Retina (tissue), 1 donor: Measurements from ENCODE around the gene PLGLB1.
"Not testable (repeated sequence)": the region's sequence is repeated elsewhere in the genome, so short reads cannot be mapped to it uniquely, and the experiment has no call there.

ENCODE experiments used
- DNase-seq: peaks from one replicate; pipeline ENCODE4 v3.0.0-alpha.2; 2016

The PLGLB1 gene

DNA sequence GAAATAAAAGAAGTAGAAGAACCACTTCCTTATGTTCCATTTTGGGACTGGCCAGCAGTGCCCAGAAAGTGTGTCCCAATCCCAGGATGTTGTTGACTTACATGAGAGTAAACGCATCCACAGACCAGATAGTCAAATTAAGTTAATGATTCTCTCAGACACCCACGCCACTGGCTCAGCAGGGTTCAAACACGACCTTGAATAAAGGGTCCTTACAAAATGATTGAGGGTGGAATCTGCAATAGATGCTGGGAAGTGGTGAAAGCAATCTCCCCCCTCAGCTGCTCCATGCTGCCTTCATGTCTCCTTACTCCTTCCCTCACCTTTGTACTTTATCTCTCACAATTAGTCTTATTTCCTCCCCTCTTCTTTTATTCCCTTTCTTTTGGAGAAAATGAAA is at the start of gene PLGLB1:
Gene PLGLB1 (minus strand): TSS at position 101 of the 400 bp plus-strand sequence. CDS start 61 bp downstream, at position 40.
- not testable (repeated sequence) for DNase-seq

DNA sequence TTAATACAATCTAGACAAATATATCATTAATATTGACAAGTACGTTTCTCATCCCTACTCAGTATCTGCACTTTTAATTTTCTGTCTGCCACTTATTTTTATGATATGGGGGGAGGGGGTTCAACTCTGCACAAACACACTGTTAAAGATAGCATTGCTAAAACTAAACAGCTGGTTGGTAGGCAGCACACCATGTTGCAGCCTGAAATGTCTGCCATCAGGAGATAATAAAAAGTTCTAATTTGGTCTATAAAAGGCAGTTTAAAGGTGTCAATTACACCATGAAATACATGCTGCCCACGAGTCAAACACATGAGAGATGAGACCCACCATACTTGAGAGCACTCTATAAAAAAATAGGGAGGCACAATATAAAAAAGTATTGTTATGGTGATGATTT is 42.7 kb upstream of the PLGLB1 start:
- DNase-seq: not testable (repeated sequence)

DNA sequence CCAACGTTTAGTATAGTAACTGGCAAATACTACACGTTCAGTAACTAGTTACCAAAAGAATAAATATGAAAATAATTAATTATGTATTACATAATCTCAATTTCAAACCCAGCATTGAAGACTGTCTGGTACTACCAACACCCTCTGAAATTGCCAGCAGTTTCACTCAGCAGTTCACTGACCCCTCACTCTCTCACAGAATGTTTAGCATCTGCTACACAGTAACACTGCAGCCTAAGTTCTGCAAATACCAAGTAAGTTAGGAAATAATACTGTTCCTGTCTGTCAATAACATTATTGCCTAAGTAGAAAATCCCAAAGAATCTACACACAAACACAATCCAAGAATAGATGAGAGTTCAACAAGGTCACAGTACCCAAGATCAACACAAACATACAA is 41.8 kb upstream of the PLGLB1 start:
- DNase-seq: not testable (repeated sequence)

DNA sequence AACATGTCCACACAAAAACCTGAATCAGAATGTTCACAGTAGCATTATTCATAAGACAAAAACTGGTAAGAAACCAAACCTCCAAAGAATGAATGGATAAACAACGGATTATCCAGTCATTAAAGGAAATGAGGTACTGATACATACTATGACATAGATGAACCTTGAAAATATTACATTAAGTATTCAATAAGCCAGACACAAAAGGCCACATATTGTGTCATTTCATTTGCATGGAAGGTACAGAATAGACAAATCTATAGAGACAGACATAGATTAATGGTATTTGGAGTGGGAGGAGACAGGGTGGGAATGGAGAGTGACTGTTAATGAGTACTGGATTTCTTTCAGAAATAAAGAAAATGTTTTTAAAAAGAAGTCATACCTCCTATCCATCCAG is 39.9 kb upstream of the PLGLB1 start:
- DNase-seq: not testable (repeated sequence)

DNA sequence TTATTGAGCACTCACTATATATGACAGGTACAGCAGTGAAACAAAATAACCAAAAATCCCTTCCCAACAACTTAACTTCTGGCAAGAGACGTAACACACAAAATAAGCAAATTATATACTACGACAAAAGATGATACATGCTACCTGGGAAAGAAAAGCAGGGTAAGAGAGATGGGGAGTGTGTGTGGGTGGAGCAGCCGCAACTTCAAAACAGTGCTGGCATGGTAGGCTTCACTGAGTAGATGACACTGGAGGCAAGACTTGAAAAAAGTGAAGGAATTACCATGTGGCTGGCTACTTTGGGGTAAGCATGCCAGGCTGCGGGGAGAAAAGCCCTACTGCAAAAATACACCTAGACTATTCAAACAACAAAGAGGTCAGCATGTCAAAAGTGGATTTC is 36.0 kb upstream of the PLGLB1 start:
- DNase-seq: not testable (repeated sequence)

DNA sequence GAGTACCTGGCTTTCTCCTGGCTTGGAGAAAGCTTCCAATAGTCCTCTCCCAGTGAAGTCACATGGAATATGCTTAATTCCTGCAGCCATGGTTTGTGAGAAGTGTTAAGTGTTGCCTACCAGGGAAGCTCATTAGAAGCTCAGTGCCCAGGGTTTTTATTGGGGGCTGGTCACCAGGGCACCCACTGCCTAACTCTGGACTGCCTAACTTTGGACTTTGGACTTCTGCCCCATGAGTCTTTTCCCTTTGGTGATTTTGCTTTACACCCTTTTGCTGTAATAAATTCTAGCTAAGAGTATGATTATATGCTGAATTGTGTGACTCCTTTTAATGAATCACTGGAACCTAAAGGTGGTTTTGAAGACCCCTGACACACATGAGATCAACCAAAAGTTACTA is 35.2 kb upstream of the PLGLB1 start:
- DNase-seq: not testable (repeated sequence)

DNA sequence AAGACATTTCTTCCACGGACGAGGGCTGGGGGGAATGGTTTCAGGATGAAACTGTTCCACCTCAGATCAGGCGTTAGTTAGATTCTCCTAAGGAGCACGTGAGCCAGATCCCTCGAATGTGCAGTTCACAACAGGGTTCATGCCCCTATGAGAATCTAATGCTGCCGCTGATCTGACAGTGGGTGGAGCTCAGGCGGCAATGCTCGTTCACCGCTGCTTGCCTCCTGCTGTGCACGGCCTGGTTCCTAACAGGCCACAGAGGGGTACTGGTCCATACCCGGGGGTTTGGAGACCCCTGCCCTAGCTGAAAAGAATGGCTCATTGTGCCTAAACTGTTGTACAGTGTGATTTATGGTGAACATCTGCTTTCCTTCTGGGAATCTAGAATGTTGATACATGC is 34.8 kb upstream of the PLGLB1 start:
- DNase-seq: not testable (repeated sequence)

DNA sequence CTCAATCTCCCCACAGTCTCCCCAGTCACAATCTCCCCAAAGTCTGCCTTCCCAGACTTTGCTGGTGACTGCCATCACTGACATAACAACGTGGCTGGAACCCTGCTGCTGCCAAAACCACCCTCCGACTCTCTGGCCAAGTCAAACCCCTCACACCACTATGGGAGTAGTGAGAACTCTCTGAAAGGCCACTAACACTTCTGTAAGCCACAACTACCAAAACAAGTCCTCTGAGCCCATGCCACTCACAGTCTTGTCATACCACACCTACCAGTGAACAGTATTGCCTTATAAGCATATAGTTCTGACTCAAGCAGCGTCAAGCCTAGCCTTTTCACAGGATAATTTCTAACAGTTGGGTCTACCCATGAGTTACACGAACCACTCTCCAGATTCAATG is 32.7 kb upstream of the PLGLB1 start:
- DNase-seq: not testable (repeated sequence)

DNA sequence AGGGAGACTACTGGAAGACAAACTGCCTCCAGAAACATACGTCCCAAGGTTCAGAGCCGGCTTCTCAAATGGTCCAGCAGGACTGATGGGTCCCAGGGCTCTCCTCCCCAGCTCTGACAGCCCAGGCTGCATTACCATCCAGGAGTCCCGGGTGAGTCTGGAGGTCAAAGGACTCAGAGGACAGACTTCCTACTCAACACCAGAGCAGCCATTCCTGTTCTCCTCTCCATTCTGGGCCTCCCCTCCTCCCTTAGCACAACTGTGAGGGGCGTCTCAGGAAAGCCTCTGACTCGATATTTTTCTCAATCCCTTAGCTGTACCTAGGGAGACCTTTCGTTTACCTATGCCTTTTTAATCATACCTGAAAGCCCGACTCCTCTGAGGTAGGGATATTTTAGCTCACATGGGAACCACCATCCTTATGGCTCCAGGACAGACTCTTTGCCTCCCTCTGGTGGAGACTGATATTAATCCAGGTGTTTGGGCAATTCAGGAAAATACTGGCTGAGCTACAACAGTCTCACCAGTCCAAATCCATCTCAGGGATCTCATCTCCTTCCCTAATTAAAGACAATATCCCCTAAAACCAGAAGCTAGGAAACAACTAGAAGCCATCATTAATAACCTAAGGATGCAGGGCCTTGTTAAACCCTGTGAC is 19.8 kb upstream of the PLGLB1 start:
- DNase-seq: not testable (repeated sequence)

DNA sequence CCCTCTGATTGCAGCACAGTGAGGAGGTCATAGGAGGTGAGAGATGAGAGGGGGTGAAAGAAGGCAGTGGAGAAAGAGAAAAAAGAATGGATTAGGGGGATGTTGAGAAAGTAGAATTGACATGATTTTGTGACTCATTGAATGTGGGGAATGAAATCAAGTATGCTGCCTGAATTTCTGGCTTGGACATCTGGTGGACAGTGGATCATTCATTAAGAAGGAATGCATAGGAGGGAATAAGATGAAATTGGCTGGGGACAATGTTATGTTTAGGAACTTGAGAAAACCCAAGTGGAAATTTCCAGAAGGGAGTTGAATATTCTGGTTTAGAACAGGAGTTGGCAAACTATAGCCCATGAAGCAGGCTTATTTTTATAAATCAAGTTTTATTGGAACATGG is 7.0 kb upstream of the PLGLB1 start:
- DNase-seq: not testable (repeated sequence)

DNA sequence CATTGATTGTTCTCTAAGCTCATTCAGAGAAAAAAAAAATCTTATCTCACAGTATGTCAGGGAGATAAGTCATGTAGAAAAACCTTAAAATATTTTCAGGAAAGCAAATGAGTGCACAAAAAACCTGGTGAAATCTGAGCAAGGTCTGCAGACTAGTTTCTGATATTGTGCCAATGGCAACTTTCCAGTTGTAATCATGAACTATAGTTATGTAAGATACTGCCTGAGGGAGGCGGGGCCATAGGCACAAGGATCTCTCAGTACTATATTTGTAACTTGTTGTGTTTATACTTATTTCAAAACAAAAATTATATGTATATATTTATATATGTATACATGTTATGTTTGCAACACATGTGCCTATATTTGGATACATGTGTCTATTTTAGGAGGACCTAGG is 5.2 kb upstream of the PLGLB1 start:
- DNase-seq: not testable (repeated sequence)

DNA sequence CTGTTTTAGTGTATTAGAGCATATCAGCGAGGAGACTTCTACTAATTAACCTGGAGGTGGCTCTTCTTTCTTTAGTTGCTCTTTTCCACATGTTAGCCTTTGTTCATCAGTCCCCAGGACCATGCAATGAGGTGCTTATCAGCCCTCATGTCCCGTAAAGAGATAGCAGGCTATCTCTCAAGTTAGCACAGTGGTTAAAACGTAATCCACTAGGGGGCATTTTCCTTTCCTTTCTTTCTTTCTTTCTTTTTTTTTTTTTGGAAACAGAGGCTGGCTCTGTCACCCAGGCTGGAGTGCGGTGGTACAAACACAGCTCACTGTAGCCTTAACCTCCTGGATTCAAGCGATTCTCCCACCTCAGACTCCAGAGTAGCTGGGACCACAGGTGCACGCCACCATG is 4.3 kb upstream of the PLGLB1 start:
- not testable (repeated sequence) for DNase-seq

DNA sequence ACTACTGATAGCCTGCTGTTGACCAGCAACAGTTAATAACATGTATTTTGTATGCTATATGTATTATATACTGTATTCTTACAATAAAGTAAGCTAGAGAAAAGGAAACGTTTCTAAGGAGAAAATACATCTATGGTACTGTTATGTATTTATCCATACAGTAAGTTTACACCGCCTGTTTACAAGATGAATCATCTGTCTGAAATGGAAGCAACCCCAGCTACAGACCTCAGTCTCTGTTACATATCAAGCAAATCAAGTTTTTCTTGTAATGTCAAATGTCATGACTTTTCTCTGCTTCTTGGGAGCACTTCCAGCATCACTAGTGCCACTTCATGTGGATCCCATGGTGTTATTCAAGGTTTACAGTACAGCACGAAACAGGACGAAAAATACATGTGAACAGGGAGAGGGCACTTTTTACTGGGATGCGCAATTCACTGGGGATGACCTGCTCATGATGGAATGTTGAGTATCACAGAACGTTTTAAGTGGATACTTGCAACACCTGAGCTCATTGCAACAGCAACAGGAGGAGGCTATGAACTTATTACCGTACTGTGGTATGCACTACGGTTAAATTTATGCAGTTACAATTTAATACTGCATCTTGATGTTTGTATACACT is 2.5 kb upstream of the PLGLB1 start:
- DNase-seq: not testable (repeated sequence)

DNA sequence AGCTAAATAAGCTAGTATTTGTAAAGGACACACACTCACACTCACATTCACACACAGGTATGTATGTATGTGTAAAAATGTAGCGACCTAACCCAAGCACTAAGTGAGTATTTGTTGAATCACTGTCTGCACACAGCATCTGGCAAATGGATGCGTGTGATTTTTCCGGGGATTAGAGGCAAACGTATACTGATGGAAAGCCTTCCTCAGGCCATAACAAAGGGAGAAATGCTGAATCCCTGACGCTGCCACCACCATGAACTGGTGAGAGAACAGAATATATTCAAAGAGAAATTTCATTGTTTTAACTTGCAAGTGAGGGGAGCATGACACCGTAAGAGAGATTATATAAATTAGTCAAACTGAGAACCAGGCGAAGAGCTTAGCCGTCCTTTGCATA is 601 bp downstream of the PLGLB1 start:
- not testable (repeated sequence) for DNase-seq

DNA sequence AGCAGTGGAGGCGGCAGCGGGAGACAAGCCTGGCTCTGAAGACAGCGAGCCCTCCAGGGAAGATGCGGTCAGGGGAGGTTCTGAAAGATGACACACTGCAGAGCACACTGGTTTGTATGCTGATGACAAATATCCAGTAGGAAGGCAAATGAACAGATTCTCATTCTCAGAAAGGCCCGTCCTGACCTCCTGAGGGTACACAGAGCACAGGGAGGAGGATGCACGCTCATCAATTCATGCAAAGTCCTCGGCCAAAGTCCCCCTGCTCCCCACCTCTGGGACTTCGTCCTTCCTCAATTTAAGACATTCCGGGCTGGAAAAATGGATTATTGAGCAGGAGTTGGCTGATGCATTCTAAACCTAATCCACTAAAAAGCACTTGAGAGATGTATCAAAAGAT is 2.6 kb downstream of the PLGLB1 start:
- DNase-seq: not testable (repeated sequence)

DNA sequence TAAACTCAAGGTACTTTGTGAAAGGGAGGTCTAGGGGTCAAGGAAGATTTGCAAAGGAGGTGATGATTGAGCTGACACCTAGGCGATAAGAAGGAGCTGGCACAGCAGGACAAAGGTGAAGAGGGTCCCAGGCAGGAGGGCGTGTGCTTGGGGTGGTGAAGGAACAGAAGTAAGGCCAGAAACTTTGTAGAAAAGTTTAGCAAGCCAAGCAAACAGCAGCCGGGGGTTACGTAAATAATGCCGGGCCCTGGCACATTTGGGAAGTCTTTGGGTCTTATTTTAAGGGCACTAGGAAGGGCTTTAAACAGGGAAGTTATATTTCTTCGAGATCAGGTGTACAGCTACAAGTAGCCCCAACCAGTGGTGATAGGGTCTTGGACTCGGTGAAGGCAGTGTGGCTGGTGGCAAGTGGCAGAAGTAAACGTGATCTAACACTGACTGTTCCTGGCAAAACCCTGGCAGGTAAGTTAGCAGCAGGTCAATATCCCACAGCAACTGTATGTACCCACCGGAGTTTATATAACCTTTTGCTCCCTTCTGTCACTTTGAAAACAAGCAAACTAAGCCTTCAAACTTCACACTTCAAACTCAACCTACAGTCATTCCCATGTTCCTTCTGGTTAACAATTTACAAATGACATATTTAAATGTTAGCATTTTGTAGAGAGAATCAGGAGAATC is 7.0 kb downstream of the PLGLB1 start:
- DNase-seq: not testable (repeated sequence)

DNA sequence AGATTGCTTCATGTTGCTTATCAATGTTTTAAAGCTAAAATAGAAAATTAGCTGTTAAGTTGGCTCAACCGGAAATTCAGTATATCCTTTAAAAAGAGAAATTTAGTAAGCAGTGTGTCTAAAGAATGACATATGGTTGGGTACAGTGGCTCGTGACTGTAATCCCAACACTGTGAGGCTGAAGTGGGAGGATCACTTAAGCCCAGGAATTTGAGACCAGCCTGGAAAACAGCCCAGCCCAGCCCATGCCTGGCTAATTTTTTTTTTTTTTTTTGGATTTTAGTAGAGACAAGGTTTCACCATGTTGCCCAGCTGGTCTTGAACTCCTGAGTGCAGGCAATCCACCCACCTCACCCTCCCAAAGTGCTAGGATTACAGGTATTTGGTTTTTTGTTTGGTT is 17.2 kb downstream of the PLGLB1 start:
- DNase-seq: not testable (repeated sequence)
